GM06990 (cell line): ENCODE data around the gene HNRNPA0.

ENCODE experiments used
- DNase-seq: peaks from one replicate; pipeline ENCODE4 v3.0.0-alpha.2; 2011; ENCODE audit not compliant: insufficient read length; ENCODE audit errors: extremely low read depth
- H3K27me3 ChIP-seq: replicated peaks from 2 replicates; pipeline ENCODE4 v1.6.0; 2011; ENCODE audit warnings: low read length; ENCODE audit not compliant: control insufficient read depth, insufficient read depth
- H3K36me3 ChIP-seq: 2 replicates; pipeline ENCODE4 v1.5.1; 2011; ENCODE audit warnings: low read length; ENCODE audit not compliant: control insufficient read depth, insufficient read depth
- H3K4me3 ChIP-seq: replicated peaks from 2 replicates; pipeline ENCODE4 v1.5.1; 2011; ENCODE audit warnings: low read depth, mild to moderate bottlenecking, control low read depth, low read length
- TF ChIP-seq, protein P1 (sequence below): IDR thresholded peaks from 2 replicates; pipeline ENCODE4 v1.5.1; 2011; ENCODE audit warnings: low read length, control low read depth, mild to moderate bottlenecking, inconsistent platforms; ENCODE audit not compliant: insufficient read depth, poor library complexity, severe bottlenecking

HNRNPA0 gene

DNA sequence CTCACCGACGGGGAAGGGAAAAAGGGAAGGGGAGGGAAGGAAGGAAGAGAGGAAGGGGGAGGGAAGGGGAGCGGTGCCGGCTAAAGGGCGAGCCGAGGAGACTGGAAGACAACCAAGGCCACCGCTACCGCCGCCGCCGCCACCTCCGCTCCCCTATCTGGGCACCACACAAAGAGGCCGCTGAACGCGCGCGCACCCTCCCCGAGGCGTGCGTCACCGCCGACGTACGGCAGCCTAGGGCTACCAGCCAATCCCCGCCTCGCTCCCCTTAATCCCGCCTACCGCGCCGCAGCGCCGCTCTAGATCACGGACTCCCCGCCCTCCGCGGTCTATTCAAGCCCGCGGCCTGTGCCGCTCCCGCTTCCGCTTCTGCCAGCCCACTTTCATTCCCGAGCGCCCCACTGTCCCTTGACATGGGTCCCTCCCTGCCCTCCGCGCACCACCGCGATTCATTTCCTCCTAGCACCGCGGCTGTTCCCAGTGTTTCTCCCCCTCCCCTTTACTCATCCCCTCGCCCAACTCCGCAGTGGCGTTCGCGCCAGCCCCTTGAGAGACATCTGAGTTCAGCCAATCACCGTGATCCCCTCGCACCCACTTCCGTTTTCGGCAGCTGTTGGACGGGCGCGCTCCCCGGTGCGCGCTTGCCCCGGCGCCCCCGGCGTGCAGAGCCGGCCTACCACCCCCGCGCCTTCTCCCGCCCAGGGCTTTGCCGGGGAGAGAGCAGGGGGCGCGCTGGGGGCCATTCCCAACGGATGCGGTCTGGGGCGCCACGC is at the start of gene HNRNPA0:
HNRNPA0 (minus strand) TSS at position 176 of the 773 bp plus-strand sequence. CDS start 297 bp downstream, outside the sequence.
- Histone ChIP-seq H3K27me3 (no peaks in the 10 kb centered on the region), H3K36me3 (no peaks in the 10 kb centered on the region; the same call in 1 of the 2 replicates), H3K4me3 (peak within 1 kb of the TSS; percentile 74)
- TF ChIP-seq, protein P1, sequence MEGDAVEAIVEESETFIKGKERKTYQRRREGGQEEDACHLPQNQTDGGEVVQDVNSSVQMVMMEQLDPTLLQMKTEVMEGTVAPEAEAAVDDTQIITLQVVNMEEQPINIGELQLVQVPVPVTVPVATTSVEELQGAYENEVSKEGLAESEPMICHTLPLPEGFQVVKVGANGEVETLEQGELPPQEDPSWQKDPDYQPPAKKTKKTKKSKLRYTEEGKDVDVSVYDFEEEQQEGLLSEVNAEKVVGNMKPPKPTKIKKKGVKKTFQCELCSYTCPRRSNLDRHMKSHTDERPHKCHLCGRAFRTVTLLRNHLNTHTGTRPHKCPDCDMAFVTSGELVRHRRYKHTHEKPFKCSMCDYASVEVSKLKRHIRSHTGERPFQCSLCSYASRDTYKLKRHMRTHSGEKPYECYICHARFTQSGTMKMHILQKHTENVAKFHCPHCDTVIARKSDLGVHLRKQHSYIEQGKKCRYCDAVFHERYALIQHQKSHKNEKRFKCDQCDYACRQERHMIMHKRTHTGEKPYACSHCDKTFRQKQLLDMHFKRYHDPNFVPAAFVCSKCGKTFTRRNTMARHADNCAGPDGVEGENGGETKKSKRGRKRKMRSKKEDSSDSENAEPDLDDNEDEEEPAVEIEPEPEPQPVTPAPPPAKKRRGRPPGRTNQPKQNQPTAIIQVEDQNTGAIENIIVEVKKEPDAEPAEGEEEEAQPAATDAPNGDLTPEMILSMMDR: no peak
- DNase-seq: peak; percentile 99

DNA sequence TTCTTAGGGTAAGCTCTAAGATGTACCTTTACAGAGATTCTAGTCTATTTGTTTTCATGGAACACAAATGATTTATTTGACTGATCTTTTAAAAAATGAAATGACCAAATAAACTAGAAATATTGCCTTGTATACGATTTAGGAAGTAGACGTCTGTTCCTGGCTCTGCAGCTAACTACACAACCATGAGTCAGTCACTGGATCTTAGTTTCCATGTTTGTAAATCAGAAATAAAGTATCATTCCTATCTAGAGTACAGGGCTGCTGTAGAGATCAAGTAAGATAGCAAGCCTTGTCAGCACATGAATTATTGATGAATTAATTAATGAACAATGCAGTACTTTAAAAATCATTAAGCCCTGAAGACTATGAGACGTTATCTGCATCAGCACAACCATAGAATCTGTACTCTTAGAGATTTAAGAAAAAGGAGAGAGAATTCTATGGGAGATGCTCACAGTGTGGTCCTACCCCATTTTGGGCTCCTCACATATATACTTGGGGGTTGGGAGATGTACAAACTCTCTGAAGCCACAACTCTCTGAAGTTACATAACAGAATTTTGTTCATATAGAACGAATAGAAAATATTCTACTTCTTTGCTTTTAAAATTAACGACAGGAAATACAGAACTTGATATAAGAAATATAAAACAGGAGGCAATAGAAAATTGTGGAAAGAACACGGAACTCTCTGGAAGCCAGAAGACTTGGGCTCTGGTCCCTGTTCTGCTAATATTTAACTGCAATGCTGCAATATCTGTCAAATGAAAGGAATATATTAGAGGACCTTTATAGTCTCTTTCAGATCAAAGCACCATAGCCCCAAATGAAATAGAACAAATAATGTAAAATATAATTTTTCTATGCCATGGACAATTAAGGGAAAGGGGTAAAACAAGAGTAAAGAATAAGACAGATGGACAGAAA is 48.4 kb upstream of the HNRNPA0 start:
- no peaks in the 10 kb centered on the region for H3K36me3 ChIP-seq
- H3K27me3 ChIP-seq: no peaks in the 10 kb centered on the region
- TF ChIP-seq, protein P1: no peak
- DNase-seq: no peak
- no peak overlapping the region for H3K4me3 ChIP-seq

DNA sequence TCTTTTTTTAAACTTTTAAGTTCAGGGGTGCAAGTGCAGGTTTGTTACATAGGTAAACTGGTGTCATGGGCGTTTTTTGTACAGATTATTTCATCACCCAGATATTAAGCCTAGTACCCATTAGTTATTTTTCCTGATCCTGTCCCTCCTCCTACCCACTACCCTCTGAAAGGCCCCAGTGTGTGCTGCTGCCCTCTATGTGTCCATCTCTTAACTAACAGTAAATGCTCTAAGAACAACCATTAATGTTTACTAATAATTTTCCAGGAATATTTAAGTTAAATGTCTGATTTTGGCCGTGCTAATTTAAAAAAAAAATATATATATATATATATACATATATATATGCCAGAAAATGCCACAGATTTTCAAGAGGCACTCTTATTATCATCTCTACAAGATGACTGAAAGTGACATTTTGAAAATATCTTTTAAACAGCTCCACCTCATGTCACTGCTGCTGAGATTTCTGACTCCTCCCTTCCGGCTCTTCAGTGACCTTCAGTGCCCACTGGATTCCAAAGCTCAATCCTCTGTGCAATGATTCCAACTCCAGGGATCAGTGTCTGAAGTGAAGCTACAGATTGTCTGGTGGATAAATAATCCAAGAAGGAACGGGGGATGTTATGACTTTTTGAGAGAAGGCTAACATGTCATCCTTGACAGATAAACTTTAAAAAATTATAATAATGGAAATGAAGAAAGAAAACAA is 46.7 kb upstream of the HNRNPA0 start:
- TF ChIP-seq, protein P1: no peak
- H3K36me3 ChIP-seq: no peaks in the 10 kb centered on the region
- H3K4me3 ChIP-seq: no peak overlapping the region
- no peaks in the 10 kb centered on the region for H3K27me3 ChIP-seq
- DNase-seq: no peak

DNA sequence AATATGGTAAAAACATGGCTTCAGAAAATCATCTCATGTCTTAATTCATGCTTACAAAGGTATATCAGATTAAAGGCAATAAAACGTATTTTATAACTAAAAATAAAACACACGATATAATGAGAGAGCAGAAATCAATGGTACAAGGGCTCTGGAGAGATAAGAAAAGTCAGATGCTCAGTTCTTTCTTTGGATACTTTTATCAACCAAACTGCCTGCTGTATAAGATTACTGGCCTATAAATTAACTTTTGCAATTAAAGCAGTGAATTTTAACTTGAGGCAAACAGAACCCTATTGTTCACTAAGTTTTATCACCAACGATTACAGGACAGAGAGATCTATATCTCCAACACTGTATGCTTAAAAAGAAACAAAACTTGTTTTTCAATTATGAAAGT is 42.1 kb upstream of the HNRNPA0 start:
- H3K27me3 ChIP-seq: no peaks in the 10 kb centered on the region
- TF ChIP-seq, protein P1: no peak
- DNase-seq: no peak
- H3K4me3 ChIP-seq: no peak overlapping the region
- H3K36me3 ChIP-seq: no peaks in the 10 kb centered on the region

DNA sequence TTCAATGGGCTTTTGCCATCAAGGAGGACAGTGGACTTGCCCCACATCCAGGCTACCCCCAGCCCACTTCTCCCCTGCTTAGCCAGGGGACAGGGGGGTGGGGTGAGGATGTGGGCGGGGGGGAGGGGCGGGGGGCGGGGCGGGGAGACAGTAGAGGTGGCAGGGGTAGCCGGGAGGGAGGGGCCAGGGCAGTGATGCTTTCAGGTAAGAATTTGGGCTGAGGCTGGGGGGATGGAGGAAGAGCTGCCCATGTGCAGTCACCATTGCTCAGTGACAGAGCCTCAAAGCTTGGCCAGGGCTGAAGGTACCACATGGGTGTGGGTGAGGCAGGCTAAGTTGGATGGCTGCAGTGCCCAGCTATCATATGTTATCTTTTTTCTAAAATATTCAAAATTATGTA is 40.7 kb upstream of the HNRNPA0 start:
- Histone ChIP-seq H3K4me3 (no peak overlapping the region), H3K36me3 (no peaks in the 10 kb centered on the region), H3K27me3 (no peaks in the 10 kb centered on the region)
- TF ChIP-seq, protein P1: no peak
- no peak for DNase-seq
